HG03064 (cell line): ENCODE data around the gene CHRNG.

Source experiments
- ATAC-seq: cut with Tn5 transposase; IDR thresholded peaks from one replicate; pipeline ENCODE4 v1.9.1; 2021; ENCODE audit warnings: low read depth; ENCODE audit not compliant: unreplicated experiment

Gene CHRNG

DNA sequence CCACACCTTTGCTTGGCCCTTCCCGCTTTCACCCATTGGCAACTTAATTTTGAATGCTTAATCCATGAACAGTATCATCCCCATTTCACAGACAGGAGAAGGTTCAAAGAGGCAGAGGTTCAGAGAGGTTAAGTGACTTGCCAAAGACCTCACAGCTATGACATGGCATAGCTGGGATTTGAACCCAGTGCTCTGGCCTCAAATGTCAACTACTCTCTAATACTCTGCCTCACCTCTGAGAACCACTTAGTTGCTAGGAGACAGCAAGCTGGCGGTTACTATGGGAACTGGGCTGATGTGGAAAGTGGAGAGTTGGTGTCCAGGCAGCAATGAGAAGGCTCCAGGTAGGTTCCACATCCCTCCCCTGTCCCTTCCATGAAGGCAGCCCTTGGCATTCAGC, 35.1 kb upstream of the CHRNG start:
- ATAC-seq: no peak

DNA sequence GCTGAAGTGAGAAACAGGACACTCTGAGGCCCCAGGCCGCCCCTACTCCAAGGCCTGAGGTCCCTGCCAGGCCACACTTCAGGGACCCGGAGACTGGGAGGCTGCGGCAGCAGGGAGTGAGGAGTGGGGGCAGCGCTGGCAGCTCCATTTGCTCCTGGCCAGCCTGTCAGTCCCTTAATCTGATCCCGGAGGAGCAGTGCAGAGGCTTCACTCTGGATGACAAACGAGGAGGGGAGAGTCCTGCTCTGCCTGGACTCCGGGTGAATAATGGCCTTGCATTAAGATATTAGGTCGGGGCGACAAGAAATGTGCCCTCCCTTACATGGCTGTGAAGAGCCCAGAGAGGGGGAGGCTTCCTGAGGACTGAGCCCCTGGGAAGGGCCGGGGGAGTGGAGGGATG, 33.6 kb upstream of the CHRNG start:
- no peak for ATAC-seq

GRCh38 chr2:232506709-232507108, 32.8 kb upstream of the CHRNG start:
- ATAC-seq: no peak

DNA sequence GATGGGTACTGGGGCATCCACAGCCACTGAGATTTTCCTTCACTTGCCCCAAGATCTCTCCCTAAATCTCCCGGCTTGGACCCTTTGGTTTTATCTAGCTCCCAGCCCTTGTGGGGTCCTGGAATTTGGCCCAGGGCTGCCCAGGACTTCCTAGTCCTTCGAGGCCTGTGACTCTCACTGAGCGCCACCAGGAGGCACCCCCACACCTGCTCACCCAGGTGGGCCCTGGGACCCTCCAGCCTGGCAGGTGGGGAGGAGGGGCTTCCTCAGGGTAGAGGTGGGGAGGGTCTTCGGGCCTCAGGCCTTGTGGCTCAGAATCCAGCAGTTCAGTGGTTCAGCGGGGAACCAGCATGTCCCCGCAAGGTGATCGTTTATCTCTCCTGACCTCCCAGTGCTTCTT, 31.2 kb upstream of the CHRNG start:
- no peak for ATAC-seq

DNA sequence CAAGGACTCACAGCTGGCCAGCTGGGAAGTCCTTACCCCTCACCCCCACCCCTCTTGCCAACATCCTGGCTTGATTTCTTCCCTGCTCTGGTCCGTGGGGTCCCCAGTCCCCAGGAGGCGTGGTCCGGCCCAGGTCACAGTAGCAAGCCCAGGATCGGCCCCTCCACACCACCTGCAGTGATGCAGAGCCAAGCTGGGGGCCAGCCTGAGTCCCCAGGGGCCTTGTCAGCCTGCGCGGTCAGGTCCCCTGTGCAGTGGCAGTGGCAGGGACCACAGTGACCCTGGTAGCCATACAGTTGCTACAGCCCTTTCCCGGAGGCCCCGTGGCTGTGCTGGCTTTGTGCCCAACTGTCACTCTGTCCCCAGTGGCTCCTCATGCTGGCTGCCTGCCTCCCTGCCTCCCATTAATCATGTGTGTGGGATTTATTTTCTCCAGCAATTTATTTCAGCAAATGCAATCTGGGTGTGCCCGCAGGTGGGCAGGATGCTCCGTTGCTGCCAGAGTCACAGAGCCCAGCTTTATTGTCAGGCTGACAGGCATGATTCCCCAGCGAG, 28.1 kb upstream of the CHRNG start:
- ATAC-seq: no peak

GRCh38 chr2:232512602-232513001, 26.9 kb upstream of the CHRNG start:
- ATAC-seq: no peak

GRCh38 chr2:232513353-232513752, 26.1 kb upstream of the CHRNG start:
- no peak for ATAC-seq

DNA sequence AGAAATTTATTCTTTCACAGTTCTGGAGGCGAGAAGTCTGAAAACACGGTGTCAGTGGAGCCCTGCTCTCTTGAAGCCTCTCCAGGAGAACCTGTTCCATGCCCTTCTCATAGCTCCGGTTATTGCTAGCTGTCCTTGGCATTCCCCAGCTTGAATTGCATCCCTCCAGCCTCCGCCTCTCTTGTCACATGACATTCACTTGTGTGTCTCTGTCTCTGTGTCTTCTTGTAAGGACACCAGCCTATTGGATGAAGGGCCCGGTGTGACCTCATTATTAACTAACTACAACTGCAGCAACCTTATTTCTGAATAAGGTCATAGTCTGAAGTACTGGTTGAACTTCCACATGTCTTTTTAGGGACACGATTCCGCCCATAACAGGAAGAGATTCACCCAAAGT, 23.9 kb upstream of the CHRNG start:
- no peak for ATAC-seq

GRCh38 chr2:232516551-232516950, 22.9 kb upstream of the CHRNG start:
- ATAC-seq: no peak

- no peak for ATAC-seq
These were observed 20.6 kb upstream of the CHRNG start for GRCh38 chr2:232518844-232519243.

DNA sequence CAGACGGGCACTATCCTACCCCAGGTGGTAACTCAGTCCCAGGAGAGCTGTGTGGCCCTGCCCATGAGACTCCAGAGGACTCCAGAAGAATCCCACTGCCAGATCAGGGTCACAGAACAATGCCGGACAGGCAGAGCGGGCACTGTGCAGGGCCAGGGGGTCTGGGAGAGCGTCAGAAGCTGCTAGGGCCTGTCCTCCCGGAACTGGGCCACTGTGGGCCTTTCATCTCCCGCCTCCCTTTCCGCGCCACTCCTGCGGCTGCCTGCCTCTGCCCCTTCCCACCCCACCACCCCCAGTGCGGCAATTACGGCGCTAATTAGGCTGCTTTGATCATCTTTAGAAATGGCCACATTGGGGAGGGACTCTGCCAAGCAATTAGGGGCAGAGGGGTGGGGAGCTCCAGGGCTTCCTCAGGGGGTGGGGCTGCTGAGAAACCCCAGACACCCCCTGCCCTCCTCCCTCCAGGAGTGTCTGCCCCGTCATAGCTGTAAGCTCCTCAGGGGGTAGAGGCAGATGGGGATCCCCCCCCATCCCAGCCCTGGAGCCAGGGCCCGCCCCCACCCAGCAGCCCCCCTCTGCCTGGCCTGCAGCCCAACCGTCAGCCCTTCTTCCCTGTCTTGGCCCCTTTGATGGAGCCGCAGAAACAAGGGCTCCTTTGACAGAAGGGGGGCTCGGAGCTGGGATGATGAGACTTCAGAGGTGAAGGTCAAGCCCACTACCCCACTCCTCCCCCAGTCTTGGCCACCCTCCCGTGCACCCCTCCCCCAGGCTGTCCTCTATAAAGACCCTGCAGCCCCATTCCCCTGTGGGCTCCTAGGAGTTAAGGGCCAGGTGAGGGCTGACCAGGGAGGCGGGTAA, 19.7 kb upstream of the CHRNG start, which contains the start of gene PRSS56:
TSS of gene PRSS56 (plus strand) at position 808 of the 858 bp plus-strand sequence. CDS start 211 bp downstream, outside the sequence.
- ATAC-seq: no peak

DNA sequence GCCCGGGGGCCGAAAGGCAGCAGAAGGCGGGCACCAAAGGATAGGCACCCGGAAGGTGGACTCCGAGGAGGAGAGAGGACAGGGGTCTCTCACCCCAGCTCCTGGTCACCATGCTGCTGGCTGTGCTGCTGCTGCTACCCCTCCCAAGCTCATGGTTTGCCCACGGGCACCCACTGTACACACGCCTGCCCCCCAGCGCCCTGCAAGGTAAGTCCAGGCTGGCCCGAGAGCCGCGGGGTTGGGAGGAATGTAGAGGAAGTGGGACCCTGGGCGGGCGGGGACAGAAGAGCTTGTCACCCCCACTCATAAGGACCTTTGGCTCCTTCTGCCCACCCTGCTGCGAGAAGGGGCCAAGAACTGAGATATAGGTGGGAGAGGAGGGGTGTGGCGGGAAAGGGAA, 19.0 kb upstream of the CHRNG start:
- ATAC-seq: no peak

DNA sequence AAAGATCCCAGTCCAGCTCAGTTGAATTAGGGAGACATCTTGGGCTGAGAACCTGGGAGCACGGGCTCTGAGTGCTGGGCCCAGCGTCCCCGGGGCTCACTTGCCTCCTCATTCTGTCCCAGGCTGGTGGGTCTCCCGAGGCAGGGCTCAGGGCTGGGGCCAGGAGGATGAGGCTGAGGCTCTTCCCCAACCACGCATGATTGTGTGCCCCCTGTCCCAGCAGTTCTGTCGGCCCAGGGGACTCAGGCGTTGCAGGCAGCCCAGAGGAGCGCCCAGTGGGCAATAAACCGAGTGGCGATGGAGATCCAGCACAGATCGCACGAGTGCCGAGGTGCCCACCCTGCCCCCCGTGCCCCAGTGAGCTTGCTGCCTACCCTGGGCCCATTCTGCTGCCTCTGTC, 18.4 kb upstream of the CHRNG start:
- no peak for ATAC-seq

GRCh38 chr2:232521959-232522622, 17.4 kb upstream of the CHRNG start:
- no peak for ATAC-seq

DNA sequence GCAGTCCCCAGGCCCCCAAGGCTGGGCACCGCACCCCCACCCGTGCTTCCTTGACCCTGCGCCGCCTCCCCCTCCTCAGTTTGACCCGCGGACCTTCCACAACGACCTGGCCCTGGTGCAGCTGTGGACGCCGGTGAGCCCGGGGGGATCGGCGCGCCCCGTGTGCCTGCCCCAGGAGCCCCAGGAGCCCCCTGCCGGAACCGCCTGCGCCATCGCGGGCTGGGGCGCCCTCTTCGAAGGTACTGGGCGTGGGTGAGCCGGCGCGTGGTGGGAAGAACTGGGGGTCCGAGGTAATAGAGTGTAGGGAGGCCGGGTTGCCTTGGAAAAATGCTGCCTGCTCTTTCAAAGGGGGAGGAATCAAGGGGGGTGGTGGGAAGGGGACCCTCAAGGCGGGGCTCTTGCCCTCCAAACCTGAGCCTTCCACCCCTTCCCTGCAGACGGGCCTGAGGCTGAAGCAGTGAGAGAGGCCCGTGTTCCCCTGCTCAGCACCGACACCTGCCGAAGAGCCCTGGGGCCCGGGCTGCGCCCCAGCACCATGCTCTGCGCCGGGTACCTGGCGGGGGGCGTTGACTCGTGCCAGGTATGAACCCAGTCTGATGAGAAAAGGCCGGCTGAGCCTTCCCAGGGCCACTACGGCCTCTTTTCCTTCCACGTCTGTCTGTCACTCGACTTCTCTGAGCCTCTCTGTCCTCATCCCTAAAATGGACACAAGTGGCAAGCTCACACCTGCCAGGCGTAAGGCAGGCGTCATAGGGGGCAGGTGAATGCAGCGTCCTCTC, 16.7 kb upstream of the CHRNG start:
- no peak for ATAC-seq

DNA sequence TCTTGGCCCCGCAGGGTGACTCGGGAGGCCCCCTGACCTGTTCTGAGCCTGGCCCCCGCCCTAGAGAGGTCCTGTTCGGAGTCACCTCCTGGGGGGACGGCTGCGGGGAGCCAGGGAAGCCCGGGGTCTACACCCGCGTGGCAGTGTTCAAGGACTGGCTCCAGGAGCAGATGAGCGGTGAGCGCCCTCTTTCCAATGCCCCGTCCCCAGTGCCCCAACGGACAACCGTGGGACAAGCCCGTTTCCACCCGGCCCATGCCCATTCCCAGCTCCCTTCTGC, 16.1 kb upstream of the CHRNG start:
- ATAC-seq: no peak

DNA sequence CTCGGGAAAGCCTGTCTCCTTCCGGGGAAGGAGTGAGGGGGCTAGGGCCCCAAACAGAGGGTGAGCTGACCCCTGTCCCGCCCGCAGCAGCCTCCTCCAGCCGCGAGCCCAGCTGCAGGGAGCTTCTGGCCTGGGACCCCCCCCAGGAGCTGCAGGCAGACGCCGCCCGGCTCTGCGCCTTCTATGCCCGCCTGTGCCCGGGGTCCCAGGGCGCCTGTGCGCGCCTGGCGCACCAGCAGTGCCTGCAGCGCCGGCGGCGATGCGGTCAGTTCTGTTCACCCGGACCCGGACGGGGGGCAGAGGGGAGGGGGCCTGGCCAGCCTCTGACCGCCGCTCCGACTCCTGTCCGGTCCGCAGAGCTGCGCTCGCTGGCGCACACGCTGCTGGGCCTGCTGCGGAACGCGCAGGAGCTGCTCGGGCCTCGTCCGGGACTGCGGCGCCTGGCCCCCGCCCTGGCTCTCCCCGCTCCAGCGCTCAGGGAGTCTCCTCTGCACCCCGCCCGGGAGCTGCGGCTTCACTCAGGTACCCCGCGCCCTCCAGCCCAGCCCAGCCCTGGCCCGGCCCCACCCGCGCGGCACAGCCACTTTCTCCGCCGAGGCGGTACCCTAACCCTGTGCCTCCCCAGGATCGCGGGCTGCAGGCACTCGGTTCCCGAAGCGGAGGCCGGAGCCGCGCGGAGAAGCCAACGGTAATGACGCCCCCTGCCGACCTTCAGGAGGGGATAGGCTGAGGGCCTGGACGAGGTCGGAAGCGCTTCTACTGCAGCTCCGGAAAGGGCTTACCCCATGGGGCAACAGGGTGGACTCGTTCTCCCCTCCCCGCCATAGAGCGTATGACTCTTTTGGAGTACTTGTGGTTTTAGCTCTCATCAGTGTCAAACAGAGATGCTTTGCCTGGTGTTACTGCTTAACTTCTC, 15.6 kb upstream of the CHRNG start:
- no peak for ATAC-seq

GRCh38 chr2:232524771-232525170, 14.7 kb upstream of the CHRNG start:
- ATAC-seq: no peak

GRCh38 chr2:232525199-232525598, 14.3 kb upstream of the CHRNG start:
- ATAC-seq: no peak

- ATAC-seq: no peak
These were observed 13.6 kb upstream of the CHRNG start, which contains the start of gene CHRND for GRCh38 chr2:232525791-232526371. Gene CHRND (plus strand): TSS chr2:232526160. CDS start chr2:232526216, 56 bp downstream.
